ENCODE data around the gene CLCNKB.
A peak's percentile ranks its signal among the peaks of the same experiment; 100 is the strongest.
"Not testable (repeated sequence)": the region's sequence is repeated elsewhere in the genome, so short reads cannot be mapped to it uniquely, and the experiment has no call there.

The CLCNKB gene

DNA sequence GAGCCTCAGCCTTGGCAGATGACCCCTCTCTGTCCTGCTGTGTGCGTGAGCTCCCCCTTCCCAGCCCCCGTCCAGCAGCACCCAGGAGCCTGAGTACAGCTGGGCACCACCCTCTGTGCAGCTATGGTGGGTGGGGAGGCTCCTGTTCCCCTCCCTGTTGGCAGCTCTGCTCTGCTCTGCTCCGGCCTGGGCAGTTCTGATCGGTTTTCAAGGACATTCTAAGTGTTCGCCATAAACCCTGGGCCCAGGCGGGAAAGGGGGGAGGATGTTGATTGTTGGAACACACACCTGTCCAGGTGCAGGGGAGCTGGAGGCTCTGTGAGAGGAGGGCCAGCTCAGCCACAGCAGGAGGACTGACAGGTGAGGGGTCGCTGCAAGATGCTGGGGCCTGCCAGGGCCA lies at the start of gene CLCNKB:
Gene CLCNKB (plus strand): TSS at position 262 of the 400 bp plus-strand sequence. CDS start 711 bp downstream, outside the sequence.
- TF ChIP-seq, protein P1, sequence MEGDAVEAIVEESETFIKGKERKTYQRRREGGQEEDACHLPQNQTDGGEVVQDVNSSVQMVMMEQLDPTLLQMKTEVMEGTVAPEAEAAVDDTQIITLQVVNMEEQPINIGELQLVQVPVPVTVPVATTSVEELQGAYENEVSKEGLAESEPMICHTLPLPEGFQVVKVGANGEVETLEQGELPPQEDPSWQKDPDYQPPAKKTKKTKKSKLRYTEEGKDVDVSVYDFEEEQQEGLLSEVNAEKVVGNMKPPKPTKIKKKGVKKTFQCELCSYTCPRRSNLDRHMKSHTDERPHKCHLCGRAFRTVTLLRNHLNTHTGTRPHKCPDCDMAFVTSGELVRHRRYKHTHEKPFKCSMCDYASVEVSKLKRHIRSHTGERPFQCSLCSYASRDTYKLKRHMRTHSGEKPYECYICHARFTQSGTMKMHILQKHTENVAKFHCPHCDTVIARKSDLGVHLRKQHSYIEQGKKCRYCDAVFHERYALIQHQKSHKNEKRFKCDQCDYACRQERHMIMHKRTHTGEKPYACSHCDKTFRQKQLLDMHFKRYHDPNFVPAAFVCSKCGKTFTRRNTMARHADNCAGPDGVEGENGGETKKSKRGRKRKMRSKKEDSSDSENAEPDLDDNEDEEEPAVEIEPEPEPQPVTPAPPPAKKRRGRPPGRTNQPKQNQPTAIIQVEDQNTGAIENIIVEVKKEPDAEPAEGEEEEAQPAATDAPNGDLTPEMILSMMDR (IDR thresholded peaks at IDR 0.05; ENCODE audit: low read depth, low read length): no peak
- H3K4me3 ChIP-seq (ENCODE audit: low read depth, low read length): no peak within 1 kb of the TSS

DNA sequence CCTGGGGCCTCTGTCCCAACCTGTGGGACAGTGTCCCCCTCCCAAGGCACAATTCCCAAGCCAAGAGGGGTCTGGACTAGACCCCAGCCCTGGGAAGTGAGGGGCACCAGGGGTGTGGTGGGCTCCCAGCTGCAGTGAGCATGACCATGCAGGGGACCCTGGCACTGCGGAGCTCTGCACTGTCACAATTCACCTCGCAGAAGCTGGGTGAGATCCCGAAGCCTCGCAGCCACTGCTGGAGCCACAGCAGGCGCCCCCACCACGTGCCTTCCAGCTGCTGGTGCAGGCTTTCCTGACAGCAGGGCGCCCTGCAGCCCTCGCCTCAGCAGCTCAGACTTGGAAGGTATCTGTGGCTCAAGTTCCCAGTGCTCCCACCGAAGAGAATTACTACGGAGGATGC lies 49.5 kb upstream of the CLCNKB start:
- no peak overlapping the region for H3K4me3 ChIP-seq (ENCODE audit: low read depth, low read length)
- TF ChIP-seq, protein P1 (IDR thresholded peaks at IDR 0.05; ENCODE audit: low read depth, low read length): no peak

DNA sequence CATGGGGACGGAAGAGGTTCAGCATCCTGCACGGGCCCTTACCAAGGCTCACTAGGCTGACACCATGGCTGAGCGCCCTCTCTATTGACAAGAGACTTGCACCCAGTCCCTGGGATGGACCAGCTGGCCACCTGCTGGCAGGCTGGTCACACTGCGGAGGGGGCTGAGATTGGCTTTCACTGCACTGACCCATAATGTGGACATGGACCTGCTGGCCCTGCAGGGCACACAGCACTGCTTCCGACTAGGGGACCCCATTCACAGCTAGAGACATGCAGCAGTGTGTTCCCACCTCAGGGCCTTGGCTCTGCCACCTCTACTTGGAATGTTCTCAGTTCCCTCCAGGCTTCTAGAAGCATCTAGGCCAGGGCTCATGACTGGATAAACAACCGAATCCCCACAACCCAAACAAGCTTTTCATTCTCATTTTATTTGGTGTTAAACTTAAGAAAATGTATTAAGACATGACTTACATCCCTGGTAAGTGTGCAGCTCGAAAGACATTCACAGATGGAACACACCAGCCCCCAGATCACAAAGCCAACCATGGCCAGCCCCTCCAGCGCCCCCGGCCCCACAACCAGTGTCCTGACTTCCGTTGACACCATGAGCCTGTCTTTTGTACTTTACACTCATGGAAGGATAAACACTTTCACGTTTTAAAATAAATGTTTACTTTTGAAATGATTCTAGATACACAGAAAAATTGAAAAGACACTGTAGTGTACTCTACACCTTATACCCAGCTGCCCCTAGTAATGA lies 48.8 kb upstream of the CLCNKB start:
- no peak overlapping the region for H3K4me3 ChIP-seq (ENCODE audit: low read depth, low read length)
- TF ChIP-seq, protein P1 (IDR thresholded peaks at IDR 0.05; ENCODE audit: low read depth, low read length): peak; percentile 96

DNA sequence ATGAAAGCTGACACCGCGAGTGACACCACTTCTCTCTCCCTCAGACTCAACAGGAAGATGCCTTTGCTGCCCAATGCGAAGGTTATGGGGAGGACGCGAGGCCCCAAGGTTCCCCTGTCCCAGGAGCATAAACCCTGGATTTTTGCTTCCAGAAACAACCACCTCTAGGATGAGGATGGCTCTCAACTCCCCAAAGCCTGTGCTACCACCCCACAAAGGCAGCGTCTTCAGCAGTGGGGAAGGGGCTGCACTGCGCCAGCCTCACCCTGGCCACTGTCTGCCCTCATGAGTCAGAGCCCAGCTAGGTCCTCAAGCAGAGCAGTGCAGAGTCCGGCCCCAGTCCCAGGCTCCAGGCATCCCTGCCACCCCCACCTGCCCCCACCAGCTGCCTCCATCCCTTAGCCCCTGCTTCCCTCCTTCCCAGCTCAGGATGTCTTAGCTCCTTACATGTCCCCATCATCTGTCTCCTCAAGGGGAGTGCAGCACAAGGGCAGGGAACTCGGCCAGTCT lies 46.5 kb upstream of the CLCNKB start:
- H3K4me3 ChIP-seq (ENCODE audit: low read depth, low read length): no peak overlapping the region
- TF ChIP-seq, protein P1 (IDR thresholded peaks at IDR 0.05; ENCODE audit: low read depth, low read length): no peak

DNA sequence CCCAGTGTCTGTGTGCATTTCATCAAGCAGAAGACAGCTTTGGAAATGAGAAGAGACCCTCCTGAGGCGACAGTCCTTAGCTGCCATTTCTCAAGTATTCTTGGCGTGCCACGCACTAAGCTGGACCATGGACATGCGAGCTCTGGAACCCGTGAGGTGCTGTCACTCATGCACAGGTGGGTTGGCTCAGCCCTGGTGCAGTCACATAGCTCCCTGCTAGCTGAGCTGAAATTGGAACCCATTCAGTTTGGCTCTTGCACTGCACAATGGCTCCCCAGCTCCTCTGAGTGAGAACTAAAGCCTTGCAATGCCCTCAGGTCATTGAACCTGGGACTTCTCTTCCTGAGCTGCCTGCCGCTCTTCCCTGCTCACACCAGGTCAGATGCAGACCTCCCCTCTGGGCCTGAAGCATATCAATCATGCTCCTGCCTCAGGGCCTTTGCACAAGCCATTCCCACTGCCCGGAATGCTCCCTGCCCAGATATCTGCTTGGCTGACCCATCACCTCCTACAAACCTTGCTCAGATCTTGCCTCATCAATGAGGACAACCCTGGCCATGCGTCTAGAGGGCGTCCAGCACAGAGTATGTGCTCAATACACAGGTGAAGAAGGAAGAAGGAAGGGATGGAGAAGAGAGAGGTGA lies 45.8 kb upstream of the CLCNKB start:
- no peak overlapping the region for H3K4me3 ChIP-seq (ENCODE audit: low read depth, low read length)
- TF ChIP-seq, protein P1 (IDR thresholded peaks at IDR 0.05; ENCODE audit: low read depth, low read length): no peak

DNA sequence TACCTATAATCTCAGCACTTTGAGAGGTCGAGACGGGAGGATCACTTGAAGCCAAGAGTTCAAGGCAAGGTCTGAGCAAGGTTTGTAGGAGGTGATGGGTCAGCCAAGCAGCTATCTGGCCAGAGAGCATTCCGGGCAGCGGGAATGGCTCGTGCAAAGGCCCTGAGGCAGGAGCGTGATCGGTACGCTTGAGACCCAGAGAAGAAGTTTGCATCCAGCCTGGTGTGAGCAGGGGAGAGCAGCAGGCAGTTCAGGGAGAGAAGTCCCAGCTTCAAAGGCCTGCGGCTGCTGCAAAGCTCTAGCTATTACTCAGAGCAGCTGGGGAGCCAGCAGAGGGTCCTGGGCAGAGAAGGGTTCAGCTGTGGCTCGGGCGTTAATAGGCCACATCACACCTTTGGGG lies 44.7 kb upstream of the CLCNKB start:
- no peak overlapping the region for H3K4me3 ChIP-seq (ENCODE audit: low read depth, low read length)
- TF ChIP-seq, protein P1 (IDR thresholded peaks at IDR 0.05; ENCODE audit: low read depth, low read length): no peak

DNA sequence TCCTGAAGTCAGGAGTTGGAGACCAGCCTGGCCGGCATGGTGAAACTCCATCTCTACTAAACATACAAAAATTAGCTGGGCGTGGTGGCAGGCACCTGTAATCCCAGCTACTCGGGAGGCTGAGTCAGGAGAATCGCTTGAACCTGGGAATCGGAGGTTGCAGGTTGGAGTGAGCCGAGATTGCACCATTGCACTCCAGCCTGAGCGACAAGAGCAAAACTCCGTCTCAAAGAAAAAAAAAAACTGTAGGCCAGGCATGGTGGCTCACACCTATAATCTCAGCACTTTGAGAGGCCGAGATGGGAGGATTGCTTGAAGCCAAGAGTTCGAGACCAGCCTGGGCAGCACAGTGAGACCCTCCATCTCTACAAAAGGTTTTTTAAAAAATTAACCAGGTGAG lies 42.3 kb upstream of the CLCNKB start:
- not testable (repeated sequence) for H3K4me3 ChIP-seq (ENCODE audit: low read depth, low read length)
